Ascending aorta (tissue), 2 donors: ENCODE data around the gene CELA1. TPM values are rescaled to one million over a fixed set of nuclear protein-coding genes. Genes with fewer than 3 reads are reported as not detected.

Experiments
- DNase-seq, 2 donors: peaks; one replicate each; pipeline ENCODE4 v3.0.0-alpha.2; 2019; ENCODE audit warnings: low spot score in 2 of 2
- H3K27ac ChIP-seq, 2 donors: fragments of 200-600 bp; sonication (generic); one replicate each; pipeline ENCODE4 v1.5.1; 2016 to 2017; ENCODE audit warnings: mild to moderate bottlenecking in 1 of 2
- H3K27me3 ChIP-seq: fragments of 200-600 bp; sonication (generic); one replicate; pipeline ENCODE4 v1.5.1; 2017
- H3K36me3 ChIP-seq, 2 donors: fragments of 200-600 bp; sonication (generic); one replicate each; pipeline ENCODE4 v1.5.1; 2016
- H3K4me1 ChIP-seq, 2 donors: fragments of 200-600 bp; sonication (generic); one replicate each; pipeline ENCODE4 v1.5.1; 2016 to 2017; ENCODE audit warnings: mild to moderate bottlenecking in 1 of 2
- H3K4me3 ChIP-seq, 2 donors: fragments of 200-600 bp; sonication (generic); one replicate each; pipeline ENCODE4 v1.5.1; 2016 to 2017; ENCODE audit warnings: mild to moderate bottlenecking in 1 of 2
- H3K9me3 ChIP-seq, 2 donors: fragments of 200-600 bp; sonication (generic); one replicate each; pipeline ENCODE4 v1.5.1; 2016
- intact Hi-C: fragments of 100-400 bp; cut with DNase I; formaldehyde crosslinking; loops from one replicate; pipeline ENCODE4 v1.15.1; 2023
- total RNA-seq: library from RNA; depleted of rRNA; stranded (reverse); fragments of >200 nt; gene quantifications from one replicate; pipeline ENCODE4 v1.1.0, GENCODE V29; 2016
- TF ChIP-seq, protein P1 (sequence below), 3 experiments: fragments of 200-600 bp in 2 of 3; fragments of 450-650 bp in 1 of 3; sonication (generic) in 2 of 3; IDR thresholded peaks; one replicate each; pipeline ENCODE4 v1.5.1; 2016 to 2019; ENCODE audit warnings: antibody characterized with exemption in 3 of 3, mild to moderate bottlenecking in 1 of 3, moderate library complexity in 1 of 3

The CELA1 gene
- total RNA-seq, 1 donor from 2014 or later, result not detected

- Histone ChIP-seq H3K9me3 (no peaks in the 10 kb centered on the region), H3K36me3 (no peaks in the 10 kb centered on the region), H3K27ac (no peak overlapping the region), H3K4me3 (no peak overlapping the region), H3K4me1 (no peaks in the 10 kb centered on the region), H3K27me3 (no peaks in the 10 kb centered on the region)
- TF ChIP-seq, protein P1, sequence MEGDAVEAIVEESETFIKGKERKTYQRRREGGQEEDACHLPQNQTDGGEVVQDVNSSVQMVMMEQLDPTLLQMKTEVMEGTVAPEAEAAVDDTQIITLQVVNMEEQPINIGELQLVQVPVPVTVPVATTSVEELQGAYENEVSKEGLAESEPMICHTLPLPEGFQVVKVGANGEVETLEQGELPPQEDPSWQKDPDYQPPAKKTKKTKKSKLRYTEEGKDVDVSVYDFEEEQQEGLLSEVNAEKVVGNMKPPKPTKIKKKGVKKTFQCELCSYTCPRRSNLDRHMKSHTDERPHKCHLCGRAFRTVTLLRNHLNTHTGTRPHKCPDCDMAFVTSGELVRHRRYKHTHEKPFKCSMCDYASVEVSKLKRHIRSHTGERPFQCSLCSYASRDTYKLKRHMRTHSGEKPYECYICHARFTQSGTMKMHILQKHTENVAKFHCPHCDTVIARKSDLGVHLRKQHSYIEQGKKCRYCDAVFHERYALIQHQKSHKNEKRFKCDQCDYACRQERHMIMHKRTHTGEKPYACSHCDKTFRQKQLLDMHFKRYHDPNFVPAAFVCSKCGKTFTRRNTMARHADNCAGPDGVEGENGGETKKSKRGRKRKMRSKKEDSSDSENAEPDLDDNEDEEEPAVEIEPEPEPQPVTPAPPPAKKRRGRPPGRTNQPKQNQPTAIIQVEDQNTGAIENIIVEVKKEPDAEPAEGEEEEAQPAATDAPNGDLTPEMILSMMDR (IDR thresholded peaks at IDR 0.05), result no peak
- DNase-seq, result no peak
- intact Hi-C loops, result no loop called here
Measured at GRCh38 chr12:51379571-51379970, 33.1 kb upstream of the CELA1 start.

DNA sequence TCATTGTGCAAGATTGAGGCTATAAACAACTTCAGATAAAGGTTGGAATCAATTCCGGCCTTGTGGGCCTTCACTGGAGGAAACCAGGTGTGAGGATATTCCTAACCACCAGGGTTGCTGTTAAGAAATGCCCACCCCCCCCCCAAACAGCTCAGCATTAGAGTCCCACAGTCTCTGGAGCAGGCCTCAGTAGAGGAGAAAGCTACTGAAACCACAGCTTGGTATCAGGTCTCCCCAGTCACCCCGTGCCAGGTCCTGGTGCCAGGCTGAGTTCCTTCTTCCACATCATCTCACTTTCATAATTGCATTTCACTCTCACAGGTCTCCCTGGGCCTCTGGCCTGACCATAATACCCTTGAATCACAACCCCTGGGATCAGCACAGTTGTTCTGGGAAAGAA, 32.3 kb upstream of the CELA1 start:
- H3K27me3 ChIP-seq, result no peaks in the 10 kb centered on the region
- no peak overlapping the region for H3K4me3 ChIP-seq
- no peaks in the 10 kb centered on the region for H3K36me3 ChIP-seq
- H3K9me3 ChIP-seq, result no peaks in the 10 kb centered on the region
- DNase-seq, result no peak
- TF ChIP-seq, protein P1 (IDR thresholded peaks at IDR 0.05), result no peak
- H3K27ac ChIP-seq, result no peak overlapping the region
- intact Hi-C loops, result no loop called here
- H3K4me1 ChIP-seq, result no peaks in the 10 kb centered on the region

DNA sequence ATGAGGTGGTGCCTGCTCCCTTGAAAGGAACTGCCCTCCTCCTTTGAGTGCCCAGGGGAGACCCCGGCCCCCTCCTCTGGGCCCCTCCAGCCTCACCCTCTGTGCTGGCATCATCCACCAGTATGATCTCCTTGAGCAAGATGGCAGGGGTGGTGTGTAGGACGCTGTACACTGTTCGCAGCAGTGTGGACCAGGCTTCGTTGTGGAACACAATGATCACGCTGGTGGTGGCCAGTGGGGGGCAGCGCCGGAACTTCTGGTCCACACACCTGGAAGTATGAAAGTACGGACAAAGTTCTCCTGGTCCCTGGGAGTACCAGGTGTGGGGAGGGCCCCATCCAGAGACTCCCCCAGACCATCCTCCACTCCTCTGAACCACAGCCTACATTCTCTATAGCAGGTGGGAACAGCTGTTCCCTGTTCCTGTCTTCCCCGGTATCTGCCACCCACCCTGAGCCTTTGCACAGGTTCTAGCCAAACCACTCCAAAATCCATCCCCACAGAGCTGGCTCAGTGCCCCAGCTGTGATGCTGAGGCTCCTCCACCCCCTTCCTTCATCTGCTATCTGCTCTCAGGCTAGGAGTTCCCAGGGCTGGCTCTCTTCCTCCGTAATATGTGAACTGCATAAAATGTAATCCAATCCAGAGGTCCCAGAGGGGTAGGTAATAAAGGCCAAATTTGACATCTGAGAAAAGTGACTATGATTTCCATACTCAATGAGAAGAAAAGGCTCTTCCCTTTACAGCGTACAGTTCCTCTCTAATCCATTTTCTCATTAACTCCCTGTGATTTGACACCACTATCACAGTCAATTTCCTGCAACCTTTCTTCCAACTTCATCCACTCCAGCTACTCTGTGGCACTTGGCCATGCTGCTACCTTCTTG, 30.9 kb upstream of the CELA1 start:
- Histone ChIP-seq H3K27me3 (no peaks in the 10 kb centered on the region), H3K4me3 (no peak overlapping the region), H3K27ac (no peak overlapping the region), H3K4me1 (no peaks in the 10 kb centered on the region), H3K36me3 (no peaks in the 10 kb centered on the region), H3K9me3 (no peaks in the 10 kb centered on the region)
- TF ChIP-seq, protein P1 (IDR thresholded peaks at IDR 0.05), result no peak
- intact Hi-C loops, result no loop called here
- no peak for DNase-seq

DNA sequence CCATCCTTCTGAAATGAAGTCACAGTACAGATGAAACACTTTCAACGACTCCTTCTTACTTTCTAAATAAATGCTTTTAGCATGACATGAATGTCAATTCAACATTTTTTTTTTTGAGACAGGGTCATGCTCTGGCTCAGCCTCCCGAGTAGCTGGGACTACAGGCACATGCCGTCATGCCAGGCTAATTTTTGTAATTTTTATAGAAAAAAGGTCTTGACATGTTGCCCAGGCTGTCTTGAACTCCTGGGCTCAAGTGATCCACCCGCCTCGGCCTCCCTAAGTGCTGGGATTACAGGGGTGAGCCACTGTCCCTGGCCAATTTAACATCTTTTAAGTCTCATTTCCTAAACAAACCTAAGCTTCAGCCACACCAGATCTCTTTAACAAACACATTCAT, 28.4 kb upstream of the CELA1 start:
- DNase-seq, result no peak
- Histone ChIP-seq H3K9me3 (no peaks in the 10 kb centered on the region), H3K27ac (no peak overlapping the region), H3K4me3 (no peak overlapping the region), H3K27me3 (no peaks in the 10 kb centered on the region), H3K36me3 (no peaks in the 10 kb centered on the region), H3K4me1 (peaks cover 0 to 5% of the 10 kb centered on the region in 2 donors)
- intact Hi-C loops, result no loop called here
- TF ChIP-seq, protein P1 (IDR thresholded peaks at IDR 0.05), result no peak

DNA sequence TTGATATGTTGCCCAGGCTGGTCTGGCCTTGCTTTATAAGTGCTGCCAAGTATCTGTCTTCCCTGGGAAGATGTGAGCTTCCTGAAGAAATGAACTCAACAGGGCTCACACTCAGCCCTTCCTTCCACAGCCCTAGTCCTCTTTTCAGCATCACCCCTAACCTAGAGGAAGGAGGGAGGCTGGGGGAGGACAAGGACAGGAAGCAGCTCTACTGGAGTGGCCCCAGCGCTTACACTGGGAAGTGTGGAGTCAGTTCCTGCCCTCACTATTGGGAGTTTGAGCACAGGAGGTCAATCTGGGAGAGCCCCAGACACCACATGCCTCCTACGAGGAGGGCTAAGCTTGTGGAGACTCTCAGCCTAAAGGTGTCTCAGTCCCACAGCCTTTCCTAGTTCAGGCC, 27.9 kb upstream of the CELA1 start:
- DNase-seq, result no peak
- H3K9me3 ChIP-seq, result no peaks in the 10 kb centered on the region
- TF ChIP-seq, protein P1 (IDR thresholded peaks at IDR 0.05), result no peak
- H3K27me3 ChIP-seq, result no peaks in the 10 kb centered on the region
- H3K36me3 ChIP-seq, result no peaks in the 10 kb centered on the region
- peaks cover 0 to 5% of the 10 kb centered on the region in 2 donors for H3K4me1 ChIP-seq
- H3K27ac ChIP-seq, result no peak overlapping the region
- intact Hi-C loops, result no loop called here
- H3K4me3 ChIP-seq, result no peak overlapping the region
